Neural cell (in vitro differentiated cells): ENCODE measurements around the gene TUBB8B. TPM values are rescaled to one million over a fixed set of nuclear protein-coding genes. Genes with fewer than 3 reads are reported as not detected.
"Not testable (repeated sequence)": the region's sequence is repeated elsewhere in the genome, so short reads cannot be mapped to it uniquely, and the experiment has no call there.

ENCODE experiments used
- H2AFZ ChIP-seq: fragments of 200-600, 300-800 bp; sonication (generic), shearing (Covaris generic); 2 replicates; pipeline ENCODE4 v1.6.0; 2014; ENCODE audit warnings: low read depth, mild to moderate bottlenecking, antibody characterized with exemption, low read length, moderate library complexity
- H3F3A ChIP-seq: fragments of 200-600 bp; shearing (Covaris generic); 2 replicates; pipeline ENCODE4 v1.6.1; 2016; ENCODE audit warnings: mild to moderate bottlenecking, moderate library complexity, mixed read lengths, antibody characterized with exemption, low read length; ENCODE audit not compliant: insufficient read depth, poor library complexity, severe bottlenecking
- H3K27ac ChIP-seq: fragments of 200-600, 300-800 bp; sonication (generic), shearing (Covaris generic); 2 replicates; pipeline ENCODE4 v1.5.1; 2014; ENCODE audit warnings: mild to moderate bottlenecking, low read length, moderate library complexity
- H3K27me3 ChIP-seq: fragments of 300-800, 200-600 bp; sonication (generic), shearing (Covaris generic); 2 replicates; pipeline ENCODE4 v1.6.0; 2014; ENCODE audit warnings: mild to moderate bottlenecking, low read depth, low read length, moderate library complexity; ENCODE audit not compliant: insufficient read depth
- H3K36me3 ChIP-seq: fragments of 300-800, 200-600 bp; sonication (generic), shearing (Covaris generic); 2 replicates; pipeline ENCODE4 v1.5.1; 2014; ENCODE audit warnings: mild to moderate bottlenecking, antibody characterized with exemption, low read length, moderate library complexity; ENCODE audit not compliant: insufficient read depth
- H3K4me2 ChIP-seq: fragments of 300-800, 200-600 bp; sonication (generic), shearing (Covaris generic); 2 replicates; pipeline ENCODE4 v1.6.0; 2014; ENCODE audit warnings: mild to moderate bottlenecking, low read length
- H3K4me3 ChIP-seq: fragments of 300-800, 200-600 bp; sonication (generic), shearing (Covaris generic); 2 replicates; pipeline ENCODE4 v1.5.1; 2014; ENCODE audit warnings: mild to moderate bottlenecking, low read length, moderate library complexity
- H3K79me2 ChIP-seq: fragments of 200-600 bp; shearing (Covaris generic); replicated peaks from 2 replicates; pipeline ENCODE4 v1.6.0; 2014; ENCODE audit warnings: mild to moderate bottlenecking, low read length, moderate library complexity; ENCODE audit not compliant: insufficient read depth
- H3K9ac ChIP-seq: fragments of 300-800, 200-600 bp; sonication (generic), shearing (Covaris generic); 2 replicates; pipeline ENCODE4 v1.6.1; 2016; ENCODE audit warnings: mild to moderate bottlenecking, low read length, mixed read lengths
- H3K9me2 ChIP-seq: fragments of 200-600 bp; shearing (Covaris generic); 2 replicates; pipeline ENCODE4 v1.6.1; 2016; ENCODE audit warnings: mild to moderate bottlenecking, low read length, mixed read lengths; ENCODE audit not compliant: insufficient read depth
- H3K9me3 ChIP-seq: fragments of 200-600, 300-800 bp; sonication (generic), shearing (Covaris generic); 2 replicates; pipeline ENCODE4 v1.6.1; 2016; ENCODE audit warnings: mild to moderate bottlenecking, mixed run types, low read length, moderate library complexity, mixed read lengths
- H4K20me1 ChIP-seq: fragments of 200-600 bp; shearing (Covaris generic); 2 replicates; pipeline ENCODE4 v1.6.1; 2016; ENCODE audit warnings: mild to moderate bottlenecking, mixed run types; ENCODE audit not compliant: insufficient read depth
- polyA plus RNA-seq: library from polyadenylated mRNA; depleted of rRNA; stranded (reverse); fragments of >200 nt; gene quantifications from 2 replicates; pipeline ENCODE4 v1.2.3, GENCODE V29; 2014

Gene TUBB8B
- polyA plus RNA-seq, 1 donor from 2014 or later: not detected

GRCh38 chr18:90396-91193 lies 41.2 kb upstream of the TUBB8B start:
- not testable (repeated sequence) for H3K9me3 ChIP-seq, H3K36me3 ChIP-seq, H3K4me2 ChIP-seq, H3K27me3 ChIP-seq, H3K9me2 ChIP-seq, H3F3A ChIP-seq, H3K27ac ChIP-seq, H3K79me2 ChIP-seq, H3K9ac ChIP-seq, H2AFZ ChIP-seq, H3K4me3 ChIP-seq, H4K20me1 ChIP-seq

DNA sequence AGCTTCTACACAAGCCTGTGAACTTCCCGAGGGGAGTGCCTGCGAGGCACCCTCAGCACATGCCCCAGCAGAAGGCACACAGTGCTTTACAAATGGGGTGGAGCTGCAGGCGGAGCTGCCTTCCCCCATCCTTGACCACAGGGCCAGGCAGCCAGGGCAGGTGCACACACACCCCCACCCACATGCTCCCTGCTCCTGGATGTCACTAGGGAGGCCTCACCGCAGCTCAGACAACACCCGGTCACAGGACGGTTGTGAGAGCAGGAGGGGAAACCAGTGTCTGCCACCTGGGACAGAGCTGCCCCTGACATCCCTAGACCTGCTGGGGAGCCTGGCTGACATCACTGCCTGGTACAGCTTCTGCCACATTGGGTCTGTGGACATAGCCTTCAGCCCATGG lies 39.7 kb upstream of the TUBB8B start:
- not testable (repeated sequence) for H3K4me2 ChIP-seq, H3K79me2 ChIP-seq, H3K27ac ChIP-seq, H3K9me2 ChIP-seq, H3K9me3 ChIP-seq, H3K4me3 ChIP-seq, H3F3A ChIP-seq, H2AFZ ChIP-seq, H4K20me1 ChIP-seq, H3K27me3 ChIP-seq, H3K9ac ChIP-seq, H3K36me3 ChIP-seq

GRCh38 chr18:84801-85200 lies 35.4 kb upstream of the TUBB8B start:
- H2AFZ ChIP-seq, H3K27me3 ChIP-seq, H4K20me1 ChIP-seq, H3K36me3 ChIP-seq, H3K27ac ChIP-seq, H3K4me2 ChIP-seq, H3K9me3 ChIP-seq, H3K4me3 ChIP-seq, H3K9ac ChIP-seq, H3F3A ChIP-seq, H3K79me2 ChIP-seq, H3K9me2 ChIP-seq: not testable (repeated sequence)

DNA sequence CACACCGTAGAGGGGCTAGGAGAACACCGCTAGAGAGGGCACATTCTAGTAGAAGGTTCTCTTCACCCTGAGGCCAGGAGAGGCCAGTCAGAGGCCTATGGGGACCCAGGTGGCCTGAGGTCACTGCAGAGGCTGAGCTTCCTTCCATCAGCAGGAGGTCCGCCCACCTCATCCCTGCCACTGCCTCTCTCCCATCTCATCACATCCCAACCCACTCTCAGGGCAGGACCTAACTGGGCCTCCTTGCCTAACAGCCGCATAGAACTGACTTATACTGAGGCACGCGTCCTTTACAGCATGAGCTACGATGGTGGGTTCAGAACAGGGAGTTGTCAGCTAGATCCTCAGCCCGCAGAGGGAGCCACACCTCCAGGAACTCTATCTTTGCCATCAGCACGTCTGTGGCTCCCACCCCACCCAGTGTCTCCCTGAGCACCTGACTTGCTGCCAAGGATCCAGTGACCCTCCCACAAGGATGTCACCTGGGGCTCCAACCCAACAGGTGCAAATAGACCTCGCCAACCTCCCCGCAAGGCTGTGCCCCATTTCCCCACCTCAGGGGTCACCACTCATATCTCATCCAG lies 33.3 kb upstream of the TUBB8B start:
- not testable (repeated sequence) for H2AFZ ChIP-seq, H3K9ac ChIP-seq, H3K36me3 ChIP-seq, H3K4me2 ChIP-seq, H3K9me2 ChIP-seq, H3K9me3 ChIP-seq, H3K4me3 ChIP-seq, H3K27ac ChIP-seq, H3F3A ChIP-seq, H4K20me1 ChIP-seq, H3K79me2 ChIP-seq, H3K27me3 ChIP-seq

DNA sequence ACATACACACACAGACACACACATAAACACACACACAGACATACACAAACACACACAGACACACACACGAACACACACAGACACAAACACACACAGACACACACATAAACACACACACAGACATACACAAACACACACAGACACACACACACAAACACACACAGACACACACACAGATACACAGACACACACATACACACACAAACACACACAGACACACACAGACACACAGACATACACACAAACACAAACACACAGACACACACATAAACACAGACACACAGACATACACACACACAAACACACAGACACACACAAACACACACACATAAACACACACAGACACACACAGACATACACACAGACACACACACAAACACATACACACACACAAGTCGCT lies 31.5 kb upstream of the TUBB8B start:
- not testable (repeated sequence) for H3K36me3 ChIP-seq, H3K27ac ChIP-seq, H2AFZ ChIP-seq, H3K79me2 ChIP-seq, H3K4me2 ChIP-seq, H4K20me1 ChIP-seq, H3K9me2 ChIP-seq, H3F3A ChIP-seq, H3K4me3 ChIP-seq, H3K9ac ChIP-seq, H3K27me3 ChIP-seq, H3K9me3 ChIP-seq

DNA sequence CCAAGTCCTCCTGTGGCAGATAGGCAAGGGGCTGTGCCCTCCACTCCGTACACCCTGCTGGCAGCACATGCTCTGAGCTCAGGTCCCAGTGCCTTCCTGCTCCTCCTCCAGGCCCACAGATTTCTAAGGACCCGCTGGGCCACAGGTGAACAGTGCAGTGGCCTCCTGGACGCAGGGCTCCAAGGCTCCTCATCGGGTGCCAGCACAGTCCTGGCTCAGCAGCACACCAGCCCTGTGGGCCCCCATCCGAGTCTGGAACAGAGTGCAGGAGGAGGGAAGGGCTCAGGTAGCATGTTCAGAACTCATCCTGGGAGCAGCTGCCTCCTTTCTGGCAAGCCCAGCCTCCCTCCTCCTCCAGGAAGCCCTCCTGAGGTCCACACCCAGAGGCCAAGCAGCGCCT lies 30.8 kb upstream of the TUBB8B start:
- not testable (repeated sequence) for H3K27ac ChIP-seq, H3K9ac ChIP-seq, H3K4me3 ChIP-seq, H4K20me1 ChIP-seq, H2AFZ ChIP-seq, H3K4me2 ChIP-seq, H3K27me3 ChIP-seq, H3K36me3 ChIP-seq, H3K9me3 ChIP-seq, H3F3A ChIP-seq, H3K9me2 ChIP-seq, H3K79me2 ChIP-seq

GRCh38 chr18:75525-76160 lies 26.2 kb upstream of the TUBB8B start:
- not testable (repeated sequence) for H3K9ac ChIP-seq, H3K27me3 ChIP-seq, H3K36me3 ChIP-seq, H3K27ac ChIP-seq, H3K4me2 ChIP-seq, H4K20me1 ChIP-seq, H3K9me3 ChIP-seq, H3K79me2 ChIP-seq, H2AFZ ChIP-seq, H3F3A ChIP-seq, H3K9me2 ChIP-seq, H3K4me3 ChIP-seq
